Retina (tissue), 1 donor: Measurements from ENCODE around the gene AIDA.
"Not testable (repeated sequence)": the region's sequence is repeated elsewhere in the genome, so short reads cannot be mapped to it uniquely, and the experiment has no call there.

Experiments
- DNase-seq: peaks from one replicate; pipeline ENCODE4 v3.0.0-alpha.2; 2016

Gene AIDA

DNA sequence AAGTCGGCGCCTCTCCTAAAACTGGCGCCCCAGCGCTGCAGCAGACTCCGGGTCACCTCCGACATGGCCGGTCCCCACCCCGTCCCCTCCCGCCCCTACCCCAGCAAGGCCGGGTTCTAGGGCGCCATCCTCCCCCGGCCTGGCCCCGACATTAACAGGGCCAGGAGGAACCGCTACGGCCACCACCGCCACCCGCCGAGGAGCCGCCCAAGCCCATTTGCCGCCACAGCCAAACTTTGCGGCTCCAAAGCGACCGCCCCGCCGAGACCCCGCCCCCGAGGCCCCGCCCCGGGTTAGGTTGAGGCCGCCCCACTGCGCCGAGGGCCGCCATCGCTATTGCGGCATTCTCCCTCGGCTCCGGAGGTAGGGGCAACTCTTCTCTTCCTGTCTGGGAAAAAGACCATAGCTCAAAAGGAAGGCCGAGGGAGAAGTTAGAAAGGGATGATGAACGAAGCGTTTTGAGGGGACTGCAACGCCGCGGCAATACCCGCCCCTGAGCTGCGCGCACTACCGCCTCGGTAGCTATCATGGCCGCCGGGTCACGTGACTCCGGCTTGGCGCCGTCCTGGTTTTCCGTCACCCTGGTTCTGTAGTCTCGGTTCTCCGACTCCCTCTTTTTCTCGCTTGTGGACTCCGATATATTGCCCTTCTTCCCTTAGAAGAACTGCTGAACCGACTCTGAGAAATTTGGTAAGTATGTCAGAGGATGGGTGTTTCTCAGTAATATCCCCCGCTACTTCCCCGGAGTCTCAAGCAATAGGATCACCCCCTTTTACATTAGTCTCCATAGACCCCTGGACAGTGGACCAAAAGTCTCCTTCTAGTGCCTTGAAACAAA lies at the start of gene AIDA, which contains the start of gene BROX:
Gene AIDA, minus strand, starts transcription at position 239 of the 838 bp plus-strand sequence. Its CDS starts 174 bp downstream, at position 65.
Gene BROX, plus strand, starts transcription at position 312 of the 838 bp plus-strand sequence. CDS start 3,136 bp downstream, outside the sequence.
- DNase-seq, result peak; percentile 99

DNA sequence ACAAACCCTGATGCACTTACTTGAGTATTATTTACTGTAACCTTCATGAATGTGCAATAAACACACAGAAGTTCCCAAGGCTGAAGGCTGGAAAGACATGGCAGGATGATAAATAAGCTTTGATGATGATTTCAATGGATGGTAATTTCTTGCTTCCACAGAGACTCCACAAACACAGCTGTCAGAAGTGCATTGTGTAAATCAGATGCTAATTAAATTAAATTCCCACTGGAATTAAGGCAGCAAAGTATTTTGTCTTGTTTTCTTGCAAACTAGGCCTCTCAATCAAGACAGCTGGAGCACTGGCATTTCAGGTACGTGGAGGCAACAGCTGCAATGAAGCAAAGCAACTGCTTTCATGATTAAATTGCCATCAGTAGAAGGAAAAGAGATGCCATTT lies 48.8 kb upstream of the AIDA start:
- DNase-seq, result no peak

- no peak for DNase-seq
Measured at GRCh38 chr1:222759451-222760035, 47.3 kb upstream of the AIDA start.

DNA sequence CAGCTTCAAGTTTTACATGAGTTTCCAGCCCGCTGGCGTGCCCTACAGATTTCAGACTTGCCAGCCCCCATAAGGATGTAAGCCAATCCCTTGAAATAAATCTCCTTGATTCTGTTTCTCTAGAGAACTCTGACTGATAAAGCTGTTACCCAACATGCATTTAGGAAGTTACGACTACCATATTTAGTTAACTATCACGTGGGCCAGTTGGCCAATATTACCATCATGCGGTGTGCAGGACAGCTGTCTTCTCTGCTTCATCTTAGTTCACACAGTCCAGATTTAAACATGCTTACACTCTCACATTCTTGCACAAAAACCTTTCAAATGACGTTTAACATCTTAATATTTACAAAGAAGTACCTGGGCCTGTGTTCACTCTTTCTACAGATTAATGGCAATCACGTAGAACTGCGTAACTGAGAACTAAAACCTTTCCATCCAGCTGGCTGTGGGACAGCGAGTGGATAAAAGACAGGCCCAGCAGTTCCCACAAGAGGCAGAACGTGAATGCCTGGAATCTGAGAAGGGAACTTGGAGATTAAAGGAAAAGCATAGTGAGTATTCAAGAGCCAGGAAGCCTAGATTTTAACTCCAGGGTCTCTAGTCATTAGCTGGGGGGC lies 45.5 kb upstream of the AIDA start:
- no peak for DNase-seq

GRCh38 chr1:222754366-222755139 lies 42.3 kb upstream of the AIDA start:
- no peak for DNase-seq

DNA sequence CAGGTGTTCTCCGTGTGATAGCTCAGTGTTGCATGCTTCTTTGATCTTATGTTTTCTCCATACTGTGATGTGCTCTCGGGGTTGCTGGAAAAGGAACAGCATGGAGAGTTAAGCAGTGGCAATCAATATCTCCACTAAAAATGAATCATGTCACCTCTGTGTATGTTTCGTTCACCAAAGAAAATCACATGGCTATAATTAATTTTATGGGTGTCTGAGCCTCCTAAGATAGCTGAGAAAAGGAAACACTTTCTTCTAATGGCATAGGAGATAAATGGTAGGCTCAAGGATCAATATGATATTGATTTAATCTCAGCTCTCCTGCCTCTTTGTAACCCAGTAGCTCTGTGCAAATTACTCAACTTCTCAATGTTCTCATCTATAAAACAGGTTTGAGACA lies 39.0 kb upstream of the AIDA start:
- DNase-seq, result no peak

GRCh38 chr1:222750651-222751050 lies 38.4 kb upstream of the AIDA start:
- DNase-seq, result no peak

DNA sequence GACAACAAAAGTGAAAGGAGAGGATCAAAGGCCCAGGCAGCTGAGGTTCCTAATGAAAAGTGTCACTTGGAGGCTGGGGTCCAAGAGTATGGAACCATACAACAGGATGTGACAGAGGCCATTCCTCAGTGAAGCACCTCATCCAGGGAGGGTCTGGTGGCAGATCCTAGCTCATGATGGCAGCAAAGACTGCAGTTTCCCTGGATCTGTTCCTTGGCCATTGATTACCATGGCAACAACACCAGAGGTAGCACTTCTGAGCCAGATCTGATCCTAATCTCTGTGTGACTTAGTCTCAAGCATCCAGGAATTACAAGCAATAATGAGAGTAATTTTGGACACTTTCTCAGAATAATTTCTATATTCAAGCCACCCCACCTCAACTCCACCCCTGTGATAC lies 37.6 kb upstream of the AIDA start:
- DNase-seq, result no peak

DNA sequence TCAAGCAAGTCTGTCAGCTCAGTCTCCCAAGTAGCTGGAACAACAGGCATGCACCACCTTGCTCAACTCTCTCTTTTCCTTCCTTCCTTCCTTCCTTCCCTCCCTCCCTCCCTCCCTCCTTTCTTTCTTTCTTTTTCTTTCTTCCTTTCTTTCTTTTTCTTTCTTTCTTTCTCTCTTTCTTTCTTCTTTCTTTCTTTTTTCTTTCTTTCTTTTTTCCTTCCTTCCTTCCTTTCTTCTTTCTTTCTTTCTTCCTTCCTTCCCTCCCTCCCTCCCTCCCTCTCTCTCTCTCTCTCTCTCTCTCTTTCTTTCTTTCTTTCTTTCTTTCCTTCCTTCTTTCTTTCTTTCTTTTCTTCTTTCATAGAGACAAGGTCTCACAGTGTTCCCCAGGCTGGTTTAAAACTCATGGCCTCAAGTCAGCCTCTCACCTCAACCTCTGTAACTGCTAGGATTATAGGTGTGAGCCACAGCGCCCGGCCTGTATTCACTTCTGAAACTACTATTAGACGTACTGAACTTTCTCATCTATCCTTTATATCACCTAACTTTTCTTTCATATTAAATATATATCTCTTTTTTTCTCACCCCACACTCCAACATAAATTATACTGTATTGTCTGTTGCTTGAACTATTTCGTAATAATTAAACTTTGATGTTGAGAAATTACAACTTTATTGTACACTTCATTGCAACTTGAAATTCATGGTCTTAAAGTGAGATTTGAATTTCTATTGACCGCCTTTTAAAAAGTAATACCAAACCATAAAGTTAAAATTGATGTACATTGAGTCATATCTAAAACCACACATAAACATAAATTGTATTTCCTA lies 29.6 kb upstream of the AIDA start:
- DNase-seq, result not testable (repeated sequence)

DNA sequence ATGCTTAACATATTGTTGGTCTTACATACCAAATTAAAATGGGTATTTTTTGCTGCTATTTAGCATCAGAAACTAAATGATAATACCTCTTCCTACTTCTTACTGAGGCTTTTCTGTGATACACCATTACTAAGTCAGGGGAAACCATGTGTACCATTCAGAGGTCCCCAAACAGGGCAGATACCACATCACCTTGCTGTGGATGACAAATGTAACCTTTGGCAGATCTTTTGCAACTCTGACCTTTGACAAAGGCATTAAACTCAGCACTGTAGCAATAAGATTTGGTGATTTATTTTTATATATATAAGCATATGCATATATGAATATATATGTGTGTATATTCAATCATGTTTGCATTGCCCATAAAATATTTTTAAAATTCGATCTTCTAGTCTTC lies 27.6 kb upstream of the AIDA start:
- no peak for DNase-seq

DNA sequence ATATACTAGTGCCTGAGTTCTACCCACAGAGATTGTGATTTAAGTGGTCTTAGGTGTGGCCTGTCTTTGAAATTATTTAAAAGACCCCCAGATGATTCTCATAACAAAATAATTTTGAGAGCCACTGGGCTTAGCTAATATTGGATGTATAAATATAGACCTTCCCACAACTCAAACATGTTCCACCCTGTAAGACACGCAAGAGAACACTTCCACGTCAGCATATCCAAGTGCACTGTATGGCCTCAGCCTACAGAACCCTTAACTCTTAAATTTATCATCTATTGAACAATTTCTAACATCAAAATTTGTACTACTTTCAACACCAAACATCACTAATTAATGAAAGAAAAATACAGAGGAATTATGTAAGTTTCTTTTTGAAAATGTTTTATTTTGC lies 27.2 kb upstream of the AIDA start:
- DNase-seq, result no peak

DNA sequence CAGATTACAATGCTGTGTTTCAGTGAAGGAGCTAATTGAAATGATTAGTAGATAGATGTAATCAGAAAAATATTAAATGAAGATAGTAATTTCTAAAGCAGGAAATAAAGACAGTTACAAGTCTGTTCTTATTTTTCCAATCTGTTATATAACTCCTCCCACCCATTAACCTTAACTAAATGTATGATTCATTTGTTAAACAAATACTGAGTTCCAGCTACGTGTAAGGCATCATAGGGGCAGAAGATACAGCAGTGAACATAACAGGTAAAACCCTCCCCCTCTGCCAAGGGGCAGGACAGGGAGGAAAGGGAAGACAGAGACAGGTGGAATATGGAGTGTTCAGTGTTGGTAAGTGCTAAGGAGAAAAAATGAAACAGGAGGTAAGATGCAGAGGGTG lies 24.7 kb upstream of the AIDA start, which contains the start of gene FAM177B:
Gene FAM177B, plus strand, starts transcription at position 231 of the 400 bp plus-strand sequence. CDS start 9,344 bp downstream, outside the sequence.
- DNase-seq, result no peak

GRCh38 chr1:222736470-222736869 lies 24.2 kb upstream of the AIDA start:
- DNase-seq, result no peak

GRCh38 chr1:222734740-222735139 lies 22.4 kb upstream of the AIDA start:
- DNase-seq, result no peak

GRCh38 chr1:222732216-222733159 lies 20.2 kb upstream of the AIDA start:
- no peak for DNase-seq

GRCh38 chr1:222730866-222731265 lies 18.6 kb upstream of the AIDA start:
- no peak for DNase-seq

DNA sequence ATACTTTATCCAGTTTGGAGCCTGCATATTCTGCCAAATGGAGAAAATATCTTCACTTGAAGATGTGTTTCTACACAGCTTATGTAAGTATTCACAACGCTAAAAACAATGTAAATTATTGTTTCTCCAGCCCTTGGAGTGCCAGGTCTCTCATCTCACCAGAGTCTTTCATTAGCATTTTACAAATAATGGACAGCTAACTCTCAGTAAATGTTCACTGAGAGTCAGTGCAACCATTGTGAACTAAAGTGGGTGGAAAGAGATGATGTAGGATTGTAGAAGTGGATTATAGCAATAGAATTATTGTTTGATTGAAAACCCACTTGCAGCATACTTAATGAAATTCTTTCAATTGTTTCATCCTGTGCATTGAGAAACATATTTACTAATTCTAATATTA lies 16.5 kb upstream of the AIDA start:
- no peak for DNase-seq

DNA sequence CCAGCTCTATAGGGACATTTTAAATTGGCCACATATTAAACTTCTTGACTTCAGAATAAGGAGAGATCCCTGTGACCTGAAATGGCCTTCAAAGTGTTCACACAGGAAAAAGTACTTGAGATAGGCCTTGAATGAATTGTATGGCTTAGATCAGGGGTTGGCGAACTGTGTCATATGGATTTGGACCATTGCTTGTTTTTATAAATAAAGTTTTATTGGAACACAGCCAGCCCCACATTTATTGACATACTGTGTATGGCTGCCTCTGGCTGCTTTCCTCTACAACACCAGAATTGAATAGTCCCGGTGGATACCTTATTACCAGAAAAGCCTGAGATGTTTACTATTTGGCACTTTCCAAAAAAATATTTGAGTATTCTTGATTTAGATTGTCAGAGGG lies 4.1 kb upstream of the AIDA start:
- DNase-seq, result no peak

GRCh38 chr1:222713091-222713961 lies 1.0 kb upstream of the AIDA start:
- DNase-seq, result peak; percentile 95
